SK-N-SH treated with all-trans-retinoic acid at 6 μM for 48 hours (cell line): ENCODE measurements around the gene OXCT1.

Experiments
- OSR1 ChIP-seq: fragments of 250-450 bp; sonication (Bioruptor Pico); IDR thresholded peaks from 2 replicates; pipeline ENCODE4 v1.8.0; 2022; ENCODE audit warnings: moderate library complexity, mild to moderate bottlenecking, inconsistent platforms
- PATZ1 ChIP-seq: fragments of 250-450 bp; sonication (Bioruptor Pico); IDR thresholded peaks from 2 replicates; pipeline ENCODE4 v1.8.0; 2020; ENCODE audit warnings: mild to moderate bottlenecking, moderate library complexity, borderline replicate concordance
- TCF4 ChIP-seq: fragments of 250-450 bp; sonication (Bioruptor Pico); IDR thresholded peaks from 2 replicates; pipeline ENCODE4 v1.8.0; 2021; ENCODE audit warnings: mild to moderate bottlenecking, moderate library complexity, borderline replicate concordance

GRCh38 chr5:41809128-41809527, 61.1 kb downstream of the OXCT1 start:
- TF ChIP-seq OSR1 (CRISPR knock-in tag), result no peak
- no peak for TF ChIP-seq TCF4
- no peak for TF ChIP-seq PATZ1 (CRISPR knock-in tag)
